Hematopoietic multipotent progenitor cell treated with erythropoietin and hydrocortisone succinate and interleukin-3 and kit ligand, for 15 days (in vitro differentiated cells): ENCODE measurements around the gene PRPF6.
A peak's percentile ranks its signal among the peaks of the same experiment; 100 is the strongest.

Source experiments
- DNase-seq: peaks from one replicate; pipeline ENCODE4 v3.0.0-alpha.2; 2015; ENCODE audit warnings: low spot score

The PRPF6 gene

GRCh38 chr20:64049060-64049877 lies 68.3 kb downstream of the PRPF6 start, which contains the start of gene SOX18:
Gene SOX18, minus strand, starts transcription at chr20:64049639. Its CDS starts 123 bp downstream, at chr20:64049516.
- DNase-seq = no peak

- no peak for DNase-seq
Measured at GRCh38 chr20:64049878-64050260, 68.9 kb downstream of the PRPF6 start.

GRCh38 chr20:64050261-64051032 lies 69.5 kb downstream of the PRPF6 start:
- DNase-seq = no peak

GRCh38 chr20:64051033-64051452 lies 70.1 kb downstream of the PRPF6 start:
- no peak for DNase-seq

GRCh38 chr20:64051561-64052325 lies 70.8 kb downstream of the PRPF6 start:
- DNase-seq = no peak

- no peak for DNase-seq
Measured at GRCh38 chr20:64052326-64052722, 71.4 kb downstream of the PRPF6 start.

GRCh38 chr20:64052987-64053840 lies 72.3 kb downstream of the PRPF6 start:
- no peak for DNase-seq

GRCh38 chr20:64053841-64054661 lies 73.1 kb downstream of the PRPF6 start:
- no peak for DNase-seq

GRCh38 chr20:64055396-64055892 lies 74.5 kb downstream of the PRPF6 start:
- DNase-seq = no peak

- DNase-seq = no peak
Measured at GRCh38 chr20:64055893-64056638, 75.1 kb downstream of the PRPF6 start.

- no peak for DNase-seq
Measured at GRCh38 chr20:64056639-64056888, 75.6 kb downstream of the PRPF6 start.

GRCh38 chr20:64056889-64057627 lies 76.1 kb downstream of the PRPF6 start:
- no peak for DNase-seq

GRCh38 chr20:64057628-64058498 lies 76.9 kb downstream of the PRPF6 start:
- peak; percentile 54 for DNase-seq

GRCh38 chr20:64058536-64058935 lies 77.6 kb downstream of the PRPF6 start:
- DNase-seq = no peak

GRCh38 chr20:64062276-64062595 lies 81.3 kb downstream of the PRPF6 start:
- no peak for DNase-seq

- DNase-seq = peak; percentile 85
Measured at GRCh38 chr20:64062596-64063388, 81.9 kb downstream of the PRPF6 start, which contains the start of gene TCEA2. Gene TCEA2, plus strand, starts transcription at chr20:64063198. Its CDS starts 115 bp downstream, at chr20:64063313.

- no peak for DNase-seq
Measured at GRCh38 chr20:64063389-64064144, 82.6 kb downstream of the PRPF6 start.
